Thymus (tissue), 11 donors: Measurements from ENCODE around the gene BIRC5. TPM values are rescaled to one million over a fixed set of nuclear protein-coding genes. Genes with fewer than 3 reads are reported as not detected.
"Not testable (repeated sequence)": the region's sequence is repeated elsewhere in the genome, so short reads cannot be mapped to it uniquely, and the experiment has no call there.

Experiments used
- DNase-seq, 9 donors: peaks; one replicate each; pipeline ENCODE4 v3.0.0-alpha.2; 2013; ENCODE audit warnings: low spot score in 9 of 9, low read depth in 6 of 9, missing footprints in 1 of 9
- H3K27ac ChIP-seq, 2 donors: one replicate each; pipeline ENCODE4 v1.5.1; 2013; ENCODE audit warnings: control low read depth in 1 of 2, low read depth in 1 of 2, low read length in 1 of 2, mild to moderate bottlenecking in 1 of 2, moderate library complexity in 1 of 2
- H3K27me3 ChIP-seq, 2 donors: one replicate each; pipeline ENCODE4 v1.5.1; 2013; ENCODE audit warnings: low read length in 1 of 2; ENCODE audit not compliant: control insufficient read depth in 2 of 2, insufficient read depth in 1 of 2
- H3K36me3 ChIP-seq, 2 donors: one replicate each; pipeline ENCODE4 v1.5.1; 2013; ENCODE audit warnings: low read length in 1 of 2, mild to moderate bottlenecking in 1 of 2, moderate library complexity in 1 of 2; ENCODE audit not compliant: control insufficient read depth in 2 of 2, insufficient read depth in 2 of 2
- H3K4me1 ChIP-seq, 2 donors: one replicate each; pipeline ENCODE4 v1.5.1; 2013; ENCODE audit warnings: low read length in 2 of 2; ENCODE audit not compliant: control insufficient read depth in 2 of 2, insufficient read depth in 2 of 2
- H3K4me3 ChIP-seq, 2 donors: one replicate each; pipeline ENCODE4 v1.5.1; 2013; ENCODE audit warnings: low read length in 2 of 2, control low read depth in 1 of 2, mild to moderate bottlenecking in 1 of 2
- H3K9me3 ChIP-seq, 2 donors: one replicate each; pipeline ENCODE4 v1.5.1; 2013; ENCODE audit warnings: low read length in 1 of 2, mild to moderate bottlenecking in 1 of 2; ENCODE audit not compliant: control insufficient read depth in 2 of 2, insufficient read depth in 1 of 2
- WGBS: extraction: QIAGEN DNeasy Blood & Tissue Kit; methylation state at CpG from one replicate; pipeline ENCODE4 v1.1.7; 2013; 5-methylcytosine and 5-hydroxymethylcytosine counted together
- polyA plus RNA-seq: library from polyadenylated mRNA; stranded (reverse); fragments of 200-250 nt; gene quantifications from one replicate; pipeline ENCODE4 v1.2.3, GENCODE V29; 2013
- total RNA-seq: library from RNA; stranded (reverse); fragments of 120-200 nt; gene quantifications from one replicate; pipeline ENCODE4 v1.2.4, GENCODE V29; 2013
- donor health status: healthy.

Gene BIRC5
- total and polyA plus RNA-seq, 2 donors, result 6.8 to 53.2 TPM

GRCh38 chr17:78251773-78252103, 37.7 kb downstream of the BIRC5 start:
- WGBS, result 15% methylated on average over 6 of the region's 6 CpGs
- H3K9me3 ChIP-seq, result peaks cover 0 to 6% of the 10 kb centered on the region in 2 donors

GRCh38 chr17:78252111-78252634, 38.1 kb downstream of the BIRC5 start:
- Histone ChIP-seq H3K27ac (peak overlapping the region; percentile 95 to 99), H3K4me1 (peaks cover 46 to 87% of the 10 kb centered on the region in 2 donors), H3K36me3 (peaks cover 0 to 3% of the 10 kb centered on the region in 2 donors), H3K9me3 (peaks cover 0 to 9% of the 10 kb centered on the region in 2 donors), H3K27me3 (no peaks in the 10 kb centered on the region), H3K4me3 (peak overlapping the region; percentile 37 to 52)
- DNase-seq, result peak; percentile 90 to 99 (median 95)
- 17% methylated on average over 12 of the region's 12 CpGs for WGBS

More at GRCh38 chr17:78251773-78252103, 37.7 kb downstream of the BIRC5 start:
- Histone ChIP-seq H3K36me3 (peaks cover 0 to 7% of the 10 kb centered on the region in 2 donors), H3K27me3 (no peaks in the 10 kb centered on the region), H3K27ac (peak overlapping the region; percentile 95 to 99), H3K4me1 (peaks cover 41 to 83% of the 10 kb centered on the region in 2 donors), H3K4me3 (peak overlapping the region; percentile 37 to 52)
- DNase-seq, result no peak

- H3K27me3 ChIP-seq, result no peaks in the 10 kb centered on the region
- H3K4me1 ChIP-seq, result peaks cover 54 to 95% of the 10 kb centered on the region in 2 donors
- DNase-seq, result peak in 2 of 9 donors; percentile 69 to 83
- WGBS, result 58% methylated on average over 15 of the region's 15 CpGs
- peak overlapping the region; percentile 24 to 72 for H3K4me3 ChIP-seq
- peaks cover 0 to 13% of the 10 kb centered on the region in 2 donors for H3K9me3 ChIP-seq
- peak overlapping the region; percentile 95 to 99 for H3K27ac ChIP-seq
- H3K36me3 ChIP-seq, result peaks cover 0 to 3% of the 10 kb centered on the region in 2 donors
These were observed 38.9 kb downstream of the BIRC5 start for GRCh38 chr17:78252701-78253635.

GRCh38 chr17:78253636-78253945, 39.5 kb downstream of the BIRC5 start:
- peak overlapping the region; percentile 46 to 99 for H3K27ac ChIP-seq
- 95% methylated on average over 12 of the region's 12 CpGs for WGBS

GRCh38 chr17:78253946-78254672, 40.1 kb downstream of the BIRC5 start:
- Histone ChIP-seq H3K27me3 (no peaks in the 10 kb centered on the region), H3K36me3 (peaks cover 0 to under 1% of the 10 kb centered on the region in 2 donors), H3K4me1 (peaks cover 61 to 95% of the 10 kb centered on the region in 2 donors), H3K27ac (peak overlapping the region; percentile 89 to 99), H3K9me3 (peaks cover 0 to 18% of the 10 kb centered on the region in 2 donors), H3K4me3 (peak overlapping the region; percentile 72 to 74)
- DNase-seq, result peak in 5 of 9 donors; percentile 76 to 91 (median 89)
- WGBS, result 6% methylated on average over 73 of the region's 73 CpGs

More at GRCh38 chr17:78253636-78253945, 39.5 kb downstream of the BIRC5 start:
- Histone ChIP-seq H3K4me1 (peaks cover 57 to 95% of the 10 kb centered on the region in 2 donors), H3K9me3 (peaks cover 0 to 18% of the 10 kb centered on the region in 2 donors), H3K4me3 (peak overlapping the region; percentile 72 to 74)
- DNase-seq, H3K27me3 ChIP-seq, H3K36me3 ChIP-seq: not testable (repeated sequence)

- 97% methylated on average over 18 of the region's 18 CpGs for WGBS
- peaks cover 0 to 14% of the 10 kb centered on the region in 2 donors for H3K9me3 ChIP-seq
- H3K4me1 ChIP-seq, result peaks cover 63 to 95% of the 10 kb centered on the region in 2 donors
- H3K27me3 ChIP-seq, result no peaks in the 10 kb centered on the region
- H3K4me3 ChIP-seq, result no peak overlapping the region
- DNase-seq, result no peak
- H3K27ac ChIP-seq, result peak overlapping the region in 1 of 2 donors; percentile 98
- no peaks in the 10 kb centered on the region for H3K36me3 ChIP-seq
These were observed 41.1 kb downstream of the BIRC5 start for GRCh38 chr17:78255029-78255656.

- Histone ChIP-seq H3K36me3 (no peaks in the 10 kb centered on the region), H3K27me3 (no peaks in the 10 kb centered on the region), H3K9me3 (peaks cover 0 to 14% of the 10 kb centered on the region in 2 donors), H3K4me1 (peaks cover 61 to 95% of the 10 kb centered on the region in 2 donors), H3K27ac (peak overlapping the region; percentile 54 to 98), H3K4me3 (no peak overlapping the region)
- no peak for DNase-seq
- WGBS, result 81% methylated on average over 14 of the region's 14 CpGs
These were observed 42.1 kb downstream of the BIRC5 start for GRCh38 chr17:78255953-78256706.
